ENCODE measurements around the gene TMCO4. TPM values are rescaled to one million over a fixed set of nuclear protein-coding genes. Genes with fewer than 3 reads are reported as not detected.

The TMCO4 gene
- total and polyA plus RNA-seq, 4 experiments from 2014 or later = 14.9 to 32.7 (median 22.7) TPM

DNA sequence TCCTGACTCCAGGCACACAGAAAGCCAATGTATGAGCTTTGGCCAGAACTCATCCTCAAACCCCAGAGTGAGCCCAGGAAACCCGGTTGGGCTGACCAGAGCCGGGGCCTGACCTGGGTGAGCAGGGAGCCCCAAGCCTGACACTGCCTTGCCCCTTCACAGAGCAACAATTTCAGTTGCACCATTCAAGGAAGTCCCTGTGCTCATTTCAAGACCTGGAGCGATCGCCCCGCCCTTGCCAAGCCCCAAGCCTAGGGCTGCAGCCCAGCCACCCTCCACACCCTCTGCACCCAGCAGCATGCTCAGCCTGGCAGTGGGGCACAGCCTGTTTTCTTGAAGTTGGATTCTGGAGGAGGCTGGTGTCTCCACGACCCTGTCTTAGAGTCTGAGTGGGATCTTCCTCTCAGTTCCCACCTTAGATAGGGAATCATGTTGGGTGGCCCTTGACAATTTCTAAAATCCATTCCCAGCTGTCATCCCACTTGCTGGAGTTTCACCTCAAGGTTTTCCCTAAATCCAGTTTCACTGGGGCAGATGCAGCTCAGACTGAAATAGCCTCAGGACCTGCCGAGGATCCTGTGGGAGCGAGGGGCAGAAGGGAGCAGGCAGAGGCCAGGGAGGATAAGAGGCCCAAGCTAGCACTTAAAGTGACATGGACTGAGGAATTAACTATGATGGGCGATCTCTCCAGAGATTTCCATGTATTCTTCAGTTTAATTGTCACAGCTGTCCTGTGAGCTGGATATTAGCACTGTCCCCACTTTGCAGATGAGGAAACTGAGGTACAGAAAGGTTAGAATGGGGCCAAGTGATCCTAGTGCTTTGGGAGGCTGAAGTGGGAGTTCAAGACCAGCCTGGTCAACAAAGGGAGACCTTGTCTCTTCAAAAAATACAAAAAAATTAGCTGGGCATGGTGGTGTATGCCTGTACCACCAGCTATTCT, 153.1 kb downstream of the TMCO4 start:
- ChIA-PET CTCF (ENCODE audit: partially characterized antibody) (interaction anchor here (0.9 to 1.4 kb wide), 4 partner anchors 9 to 305 kb away, joined by 3 to 4 read pairs (median 3); no protein-coding TSS in a partner anchor), POLR2A (ENCODE audit: partially characterized antibody) (interaction anchor here (0.8 to 4.0 kb wide), 5 partner anchors 46 to 400 kb away, joined by 3 to 45 read pairs (median 3); a partner anchor contains a TSS)
- peaks cover 32% of the 10 kb centered on the region for H3K4me1 ChIP-seq (ENCODE audit: insufficient read depth, low read length)
- H3K4me3 ChIP-seq (ENCODE audit: low read length in 2 of 2) = no peak overlapping the region
- Mint-ChIP-seq H3K36me3 (peaks cover 0 to 13% of the 10 kb centered on the region in 2 donors), H3K4me1 (peaks cover 21 to 61% (median 30%) of the 10 kb centered on the region in 4 donors), H3K4me3 (peak overlapping the region; percentile 24 to 95 (median 66)), H3K27ac (peak overlapping the region; percentile 46 to 96 (median 73)), H3K27me3 (peaks cover 5 to 6% of the 10 kb centered on the region in 2 donors), H3K9me3 (no peaks in the 10 kb centered on the region)
- peak in 1 of 5 donors; percentile 41 for DNase-seq
- H3K9me3 ChIP-seq (ENCODE audit: control insufficient read depth in 1 of 2, low read length in 2 of 2) = no peaks in the 10 kb centered on the region
- no peaks in the 10 kb centered on the region for H3K36me3 ChIP-seq (ENCODE audit: insufficient read depth, low read length)
- H3K27ac ChIP-seq (ENCODE audit: low read depth, low read length) = no peak overlapping the region
- intact Hi-C loops (cut with micrococcal nuclease) = no loop called here
- H3K27me3 ChIP-seq (ENCODE audit: insufficient read depth, low read length) = no peaks in the 10 kb centered on the region

DNA sequence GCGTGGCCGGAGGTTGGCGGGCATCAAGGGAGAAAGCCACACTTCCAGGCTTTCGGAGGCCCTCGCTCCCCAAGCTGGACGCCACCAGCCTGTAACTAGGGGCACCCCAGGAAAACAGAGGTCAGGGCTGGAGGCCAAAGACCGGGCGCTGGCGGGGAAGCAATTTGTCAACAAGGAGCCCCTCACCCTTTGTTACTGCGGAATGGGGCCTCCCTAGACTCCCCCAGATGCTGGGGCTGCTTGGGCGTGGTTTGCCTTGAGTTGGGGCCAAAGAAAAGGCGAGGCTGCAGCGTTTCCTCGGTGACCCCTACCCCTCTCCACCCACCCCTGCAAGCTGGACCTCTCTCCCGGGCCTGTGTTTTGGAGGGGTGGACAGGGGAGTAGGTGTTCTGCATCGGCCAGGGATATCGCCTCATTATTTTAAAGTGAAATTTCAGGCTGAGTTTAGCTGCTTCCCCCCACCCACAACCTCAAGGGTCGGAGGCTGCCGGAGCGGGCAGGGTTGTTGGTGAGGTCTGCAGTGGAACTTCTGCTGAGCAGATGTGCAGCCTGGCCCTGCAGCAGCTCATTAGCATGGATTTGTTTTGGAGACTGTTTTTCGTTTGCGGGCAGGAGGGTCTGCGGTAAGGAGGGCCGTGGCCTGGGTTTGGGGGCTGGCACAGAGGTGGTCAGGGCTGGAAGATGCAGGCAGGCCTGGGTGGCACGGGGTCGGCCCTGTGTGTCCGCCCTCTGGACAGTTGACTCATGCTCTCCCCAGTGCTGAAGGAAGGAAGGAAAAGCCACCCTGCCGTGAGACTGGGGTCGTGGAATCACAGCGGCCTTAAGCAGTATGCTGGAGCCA, 154.1 kb downstream of the TMCO4 start:
- Histone ChIP-seq H3K27me3 (ENCODE audit: insufficient read depth, low read length) (no peaks in the 10 kb centered on the region), H3K9me3 (ENCODE audit: control insufficient read depth in 1 of 2, low read length in 2 of 2) (no peaks in the 10 kb centered on the region), H3K36me3 (ENCODE audit: insufficient read depth, low read length) (no peaks in the 10 kb centered on the region), H3K4me1 (ENCODE audit: insufficient read depth, low read length) (peaks cover 26% of the 10 kb centered on the region), H3K27ac (ENCODE audit: low read depth, low read length) (no peak overlapping the region), H3K4me3 (ENCODE audit: low read length in 2 of 2) (peak overlapping the region in 1 of 2 donors; percentile 67)
- ChIA-PET POLR2A (ENCODE audit: partially characterized antibody) (interaction anchor here (0.8 to 4.0 kb wide), 4 partner anchors 46 to 399 kb away, joined by 3 to 45 read pairs (median 6); a partner anchor contains a TSS), CTCF (ENCODE audit: partially characterized antibody) (interaction anchor here (1.4 kb wide), 1 partner anchor 16 kb away, joined by 4 read pairs; no protein-coding TSS in a partner anchor)
- H3K9me3 Mint-ChIP-seq = no peaks in the 10 kb centered on the region
- peak overlapping the region; percentile 53 to 95 (median 66) for H3K4me3 Mint-ChIP-seq
- intact Hi-C loops (cut with micrococcal nuclease) = loop anchor here (2.0 kb wide), 1 partner anchor 39 kb away; no protein-coding TSS in a partner anchor
- peaks cover 5 to 6% of the 10 kb centered on the region in 2 donors for H3K27me3 Mint-ChIP-seq
- peaks cover 19 to 53% (median 29%) of the 10 kb centered on the region in 4 donors for H3K4me1 Mint-ChIP-seq
- peak overlapping the region in 5 of 7 donors; percentile 42 to 96 (median 69) for H3K27ac Mint-ChIP-seq
- H3K36me3 Mint-ChIP-seq = peaks cover 0 to 13% of the 10 kb centered on the region in 2 donors
- peak in 1 of 5 donors; percentile 35 for DNase-seq

DNA sequence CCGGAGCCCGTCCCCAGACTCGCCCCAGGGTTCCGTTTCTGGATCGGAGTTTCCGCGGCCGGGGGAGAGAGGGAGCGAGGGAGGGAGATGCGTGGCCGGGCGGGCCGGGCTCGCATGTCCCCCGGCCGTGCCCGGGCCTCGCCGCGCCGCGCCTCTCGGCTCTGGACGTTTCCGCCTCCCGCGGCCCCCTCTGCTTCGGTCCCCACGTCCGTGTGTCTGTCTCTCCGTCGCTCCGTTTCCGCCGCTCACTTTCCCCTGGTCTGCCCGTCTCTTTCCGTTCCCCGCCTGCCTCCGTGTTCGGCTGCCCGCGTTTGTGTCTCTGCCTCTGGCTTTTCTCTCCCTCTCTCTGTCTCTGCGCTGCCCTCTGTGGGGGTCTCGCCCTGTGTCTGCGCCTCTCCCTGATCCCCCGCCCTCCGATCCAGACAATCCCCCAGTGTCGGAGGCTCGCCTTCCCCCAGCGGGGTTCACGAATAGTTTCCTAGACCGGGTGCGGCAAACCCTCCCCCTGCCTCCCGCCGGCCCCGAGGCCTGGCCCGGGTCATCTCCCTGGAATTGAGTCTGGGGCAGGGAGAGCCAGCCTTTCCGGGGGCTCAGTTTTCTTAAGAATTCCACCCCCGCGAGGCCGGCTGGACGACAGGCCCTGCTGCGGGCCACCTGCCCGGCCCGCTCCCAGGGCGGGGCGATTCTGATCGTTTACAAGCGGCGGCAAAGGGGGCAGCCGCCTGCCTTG, 154.9 kb downstream of the TMCO4 start:
- peaks cover 19 to 45% (median 29%) of the 10 kb centered on the region in 4 donors for H3K4me1 Mint-ChIP-seq
- DNase-seq = peak; percentile 42 to 66 (median 50)
- ChIA-PET CTCF (ENCODE audit: partially characterized antibody) (no interaction called here), POLR2A (ENCODE audit: partially characterized antibody) (interaction anchor here (0.8 to 4.0 kb wide), 6 partner anchors 39 to 176 kb away, joined by 3 to 45 read pairs (median 4); partner anchors contain the start of gene CAPZB)
- no peaks in the 10 kb centered on the region for H3K9me3 Mint-ChIP-seq
- peaks cover 25% of the 10 kb centered on the region for H3K4me1 ChIP-seq (ENCODE audit: insufficient read depth, low read length)
- H3K36me3 ChIP-seq (ENCODE audit: insufficient read depth, low read length) = no peaks in the 10 kb centered on the region
- intact Hi-C loops (cut with micrococcal nuclease) = loop anchor here (1.0 to 2.0 kb wide), 2 partner anchors 38 to 49 kb away; a partner anchor contains a TSS
- peaks cover 0 to 11% of the 10 kb centered on the region in 2 donors for H3K36me3 Mint-ChIP-seq
- no peaks in the 10 kb centered on the region for H3K9me3 ChIP-seq (ENCODE audit: control insufficient read depth in 1 of 2, low read length in 2 of 2)
- H3K27ac ChIP-seq (ENCODE audit: low read depth, low read length) = peak overlapping the region; percentile 37
- H3K27me3 ChIP-seq (ENCODE audit: insufficient read depth, low read length) = no peaks in the 10 kb centered on the region
- H3K4me3 ChIP-seq (ENCODE audit: low read length in 2 of 2) = peak overlapping the region; percentile 36 to 67
- H3K4me3 Mint-ChIP-seq = peak overlapping the region; percentile 95 to 99 (median 97)
- peaks cover 5 to 6% of the 10 kb centered on the region in 2 donors for H3K27me3 Mint-ChIP-seq
- peak overlapping the region; percentile 94 to 97 (median 96) for H3K27ac Mint-ChIP-seq

DNA sequence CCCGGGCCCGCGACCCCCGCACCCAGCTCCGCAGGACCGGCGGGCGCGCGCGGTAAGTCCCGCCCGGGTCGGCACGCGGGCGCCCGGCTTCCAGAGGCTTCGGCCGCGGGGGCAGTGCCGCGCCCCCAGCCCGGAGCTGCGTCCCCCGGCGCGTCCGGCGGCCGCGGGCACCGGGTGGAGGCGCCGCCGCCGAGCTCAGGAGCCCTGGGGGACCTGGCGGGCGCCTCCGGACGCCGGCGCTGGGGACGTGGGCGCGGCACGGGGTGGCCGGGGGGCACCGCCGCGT, 155.4 kb downstream of the TMCO4 start:
- Histone ChIP-seq H3K27ac (ENCODE audit: low read depth, low read length) (peak overlapping the region; percentile 37), H3K4me3 (ENCODE audit: low read length in 2 of 2) (peak overlapping the region in 1 of 2 donors; percentile 67), H3K4me1 (ENCODE audit: insufficient read depth, low read length) (peaks cover 25% of the 10 kb centered on the region), H3K27me3 (ENCODE audit: insufficient read depth, low read length) (no peaks in the 10 kb centered on the region), H3K36me3 (ENCODE audit: insufficient read depth, low read length) (no peaks in the 10 kb centered on the region), H3K9me3 (ENCODE audit: control insufficient read depth in 1 of 2, low read length in 2 of 2) (no peaks in the 10 kb centered on the region)
- no peaks in the 10 kb centered on the region for H3K9me3 Mint-ChIP-seq
- ChIA-PET POLR2A (ENCODE audit: partially characterized antibody) (interaction anchor here (0.7 to 4.0 kb wide), 8 partner anchors 26 to 393 kb away, joined by 3 to 45 read pairs (median 4); partner anchors contain the start of genes CAPZB, EMC1 and MRTO4), CTCF (ENCODE audit: partially characterized antibody) (no interaction called here)
- no peak for DNase-seq
- peaks cover 0 to 11% of the 10 kb centered on the region in 2 donors for H3K36me3 Mint-ChIP-seq
- peaks cover 19 to 43% (median 29%) of the 10 kb centered on the region in 4 donors for H3K4me1 Mint-ChIP-seq
- peak overlapping the region in 1 of 7 donors; percentile 96 for H3K27ac Mint-ChIP-seq
- H3K4me3 Mint-ChIP-seq = peak overlapping the region in 1 of 8 donors; percentile 97
- intact Hi-C loops (cut with micrococcal nuclease) = loop anchor here (1.0 to 2.0 kb wide), 2 partner anchors 38 to 48 kb away; a partner anchor contains a TSS
- peaks cover 5 to 6% of the 10 kb centered on the region in 2 donors for H3K27me3 Mint-ChIP-seq

DNA sequence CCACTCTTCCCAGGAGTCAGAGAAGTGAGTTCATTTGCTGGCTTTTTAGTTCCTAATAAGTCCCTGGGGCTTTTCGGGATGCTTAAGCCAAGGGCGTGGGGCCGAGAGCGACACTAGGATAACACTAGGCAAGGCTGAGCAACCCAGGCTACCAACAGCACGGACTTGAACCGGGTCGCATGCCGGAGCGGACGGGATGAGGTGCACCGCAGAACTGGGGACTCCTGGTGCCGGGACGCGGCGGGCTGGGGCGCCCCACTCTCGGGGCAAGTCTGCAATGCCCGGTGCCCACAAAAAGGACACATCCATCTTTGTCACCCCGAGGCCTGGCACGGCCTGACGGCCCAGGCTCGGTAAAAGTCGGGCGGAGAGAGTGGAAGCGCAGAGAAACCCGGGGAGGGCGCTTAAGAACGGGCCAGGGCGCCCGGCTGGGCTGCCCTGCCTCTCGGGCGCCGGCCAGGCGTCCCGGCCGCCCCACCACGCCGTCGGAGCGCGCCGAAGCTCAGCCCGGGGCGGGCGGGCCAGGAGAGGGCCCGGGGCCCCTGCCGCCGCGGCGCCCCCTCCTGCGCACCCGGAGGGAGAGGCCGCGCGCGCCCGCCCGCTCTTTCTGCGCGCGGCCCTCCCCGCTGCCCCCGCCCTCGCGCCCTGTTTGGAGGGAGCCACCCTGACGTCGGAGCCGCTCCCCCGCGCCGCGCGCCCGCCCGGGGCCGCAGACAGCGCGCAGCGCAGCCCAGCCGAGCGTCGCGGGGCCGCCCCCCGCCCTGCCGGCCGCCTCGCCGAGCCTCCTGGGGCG, 155.9 kb downstream of the TMCO4 start, which contains the start of gene NBL1:
TSS of gene NBL1 (plus strand) at position 710 of the 793 bp plus-strand sequence. CDS start 10,720 bp downstream, outside the sequence.
- peak within 1 kb of the TSS; percentile 95 to 99 (median 97) for H3K4me3 Mint-ChIP-seq
- H3K27me3 Mint-ChIP-seq = peaks cover 6 to 7% of the 10 kb centered on the region in 2 donors
- peak within 1 kb of the TSS; percentile 94 to 97 (median 96) for H3K27ac Mint-ChIP-seq
- POLR2A ChIA-PET (ENCODE audit: partially characterized antibody) = interaction anchor here (0.7 to 4.0 kb wide), 11 partner anchors 15 to 392 kb away, joined by 3 to 45 read pairs (median 3); partner anchors contain the start of genes CAPZB, EMC1 and MRTO4
- CTCF ChIA-PET (ENCODE audit: partially characterized antibody) = interaction anchor here (2.1 kb wide), 1 partner anchor 10 kb away, joined by 6 read pairs; no protein-coding TSS in a partner anchor
- H3K9me3 Mint-ChIP-seq = no peaks in the 10 kb centered on the region
- H3K4me1 Mint-ChIP-seq = peaks cover 19 to 43% (median 29%) of the 10 kb centered on the region in 4 donors
- Histone ChIP-seq H3K27me3 (ENCODE audit: insufficient read depth, low read length) (no peaks in the 10 kb centered on the region), H3K4me3 (ENCODE audit: low read length in 2 of 2) (peak within 1 kb of the TSS; percentile 36 to 67), H3K27ac (ENCODE audit: low read depth, low read length) (peak within 1 kb of the TSS; percentile 60), H3K4me1 (ENCODE audit: insufficient read depth, low read length) (peaks cover 25% of the 10 kb centered on the region), H3K9me3 (ENCODE audit: control insufficient read depth in 1 of 2, low read length in 2 of 2) (no peaks in the 10 kb centered on the region), H3K36me3 (ENCODE audit: insufficient read depth, low read length) (no peaks in the 10 kb centered on the region)
- peaks cover 0 to 11% of the 10 kb centered on the region in 2 donors for H3K36me3 Mint-ChIP-seq
- peak; percentile 72 to 83 (median 79) for DNase-seq
- intact Hi-C loops (cut with micrococcal nuclease) = loop anchor here (1.0 to 2.0 kb wide), 2 partner anchors 37 to 47 kb away; a partner anchor contains a TSS
